Activated CD4-positive, alpha-beta T cell treated with anti-CD3 and anti-CD28 coated beads, Interleukin-2, Interleukin-4, amounts not matched to agents 100 ng/mL and 50 ng/mL, durations not matched to agents 16 hours and 8 hours (primary cell): ENCODE data around the gene MYOG.

Source experiments
- DNase-seq: peaks from one replicate; pipeline ENCODE4 v3.0.0-alpha.2; 2020; ENCODE audit warnings: low spot score

Gene MYOG

DNA sequence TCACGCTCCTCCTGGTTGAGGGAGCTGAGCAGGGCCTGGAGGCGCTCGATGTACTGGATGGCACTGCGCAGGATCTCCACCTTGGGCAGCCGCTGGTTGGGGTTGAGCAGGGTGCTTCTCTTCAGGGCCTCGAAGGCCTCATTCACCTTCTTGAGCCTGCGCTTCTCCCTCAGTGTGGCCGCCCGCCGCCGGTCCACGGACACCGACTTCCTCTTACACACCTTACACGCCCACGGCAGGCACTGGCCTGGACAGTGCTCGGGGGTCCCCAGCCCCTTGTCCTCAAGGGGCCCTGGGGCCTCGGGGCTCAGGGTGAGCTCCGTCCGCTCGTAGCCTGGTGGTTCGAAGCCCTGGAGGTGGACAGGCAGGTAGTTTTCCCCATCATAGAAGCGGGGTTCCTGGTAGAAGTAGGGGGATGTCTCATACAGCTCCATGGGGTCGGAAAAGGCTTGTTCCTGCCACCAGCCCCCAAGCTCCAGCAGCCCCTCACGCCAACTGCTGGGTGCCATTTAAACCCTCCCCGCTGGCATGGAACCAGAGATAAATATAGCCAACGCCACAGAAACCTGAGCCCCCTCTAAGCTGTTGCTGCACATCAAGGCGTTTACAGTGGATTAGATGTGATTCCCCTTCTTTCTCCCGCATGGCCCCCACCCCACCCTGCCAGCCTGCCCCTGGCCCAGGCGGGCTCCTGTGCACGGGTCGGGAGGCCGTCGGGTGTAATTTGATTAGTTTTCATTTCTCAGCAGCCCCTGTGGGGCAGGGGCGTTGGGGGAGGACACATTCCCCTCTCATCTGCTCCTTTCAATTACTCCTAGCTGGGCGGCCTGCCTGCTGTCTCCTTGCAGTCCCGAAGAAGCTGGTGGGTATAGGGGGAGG lies at the start of gene MYOG:
MYOG (minus strand) TSS at position 485 of the 879 bp plus-strand sequence; CDS start at position 434, 51 bp downstream.
- no peak for DNase-seq

- no peak for DNase-seq
Measured at GRCh38 chr1:203133970-203134725, 48.3 kb upstream of the MYOG start.

DNA sequence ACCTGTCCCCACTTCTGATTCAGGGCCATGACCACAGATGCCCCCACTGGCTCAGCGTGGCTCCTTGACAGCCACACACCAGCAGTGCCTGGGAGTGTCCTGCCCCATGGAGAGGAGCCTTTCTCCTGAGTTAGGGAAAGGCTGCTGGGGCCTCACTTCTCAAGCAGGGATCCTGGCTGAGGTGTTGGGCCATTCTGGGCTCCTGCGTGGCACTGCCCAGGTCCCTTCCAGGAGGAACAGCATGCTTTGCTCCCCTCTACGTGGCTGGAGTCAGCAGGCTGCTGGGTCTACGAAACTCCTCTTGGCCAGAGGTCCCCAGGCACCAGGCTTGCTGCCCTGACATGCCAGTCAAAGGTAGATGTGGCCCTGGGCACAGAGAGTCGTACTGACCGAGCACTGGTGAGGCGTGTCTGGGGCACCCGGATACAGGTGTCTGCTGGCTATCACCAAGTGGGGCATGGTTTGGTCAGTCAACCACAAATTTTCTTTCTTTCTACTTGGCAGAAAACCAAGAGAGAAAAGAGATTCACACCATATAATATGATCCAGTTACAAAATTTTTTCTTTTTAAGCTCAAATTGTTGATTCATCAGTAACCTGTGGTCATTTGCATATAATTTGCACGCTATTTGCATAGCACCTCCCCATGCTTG lies 45.9 kb upstream of the MYOG start:
- DNase-seq, result no peak

DNA sequence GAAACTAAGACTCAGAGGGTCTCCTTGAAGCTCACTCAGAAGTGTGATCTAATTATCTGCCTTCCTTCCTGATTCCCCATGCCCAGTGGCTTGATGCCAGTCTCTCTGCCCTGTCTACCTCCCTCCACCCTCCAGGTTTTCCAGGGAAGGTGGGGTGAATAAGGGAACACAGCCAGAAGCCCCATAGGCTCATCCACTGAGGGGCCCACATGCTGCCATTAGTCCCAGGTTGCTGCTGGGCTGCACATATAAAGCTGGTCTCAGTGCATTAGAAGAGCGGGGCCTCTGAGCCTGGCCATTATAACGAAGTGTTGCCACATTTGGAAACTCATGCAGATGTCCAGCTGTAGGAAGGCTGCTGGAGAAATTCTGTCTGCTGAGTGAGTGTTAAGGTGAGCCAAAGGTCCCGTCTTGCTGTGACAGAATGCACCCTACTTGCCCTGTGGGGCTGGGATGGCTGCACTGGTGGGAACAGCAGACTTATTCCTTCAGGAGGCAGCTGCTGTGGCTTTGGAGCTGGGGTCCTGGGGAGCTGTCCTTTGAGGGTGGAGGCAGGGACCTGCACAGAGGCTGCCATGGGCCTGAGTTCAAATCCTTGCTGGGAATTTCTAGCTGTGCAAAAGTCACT lies 44.7 kb upstream of the MYOG start:
- DNase-seq, result no peak

GRCh38 chr1:203129501-203130231 lies 43.9 kb upstream of the MYOG start:
- no peak for DNase-seq

DNA sequence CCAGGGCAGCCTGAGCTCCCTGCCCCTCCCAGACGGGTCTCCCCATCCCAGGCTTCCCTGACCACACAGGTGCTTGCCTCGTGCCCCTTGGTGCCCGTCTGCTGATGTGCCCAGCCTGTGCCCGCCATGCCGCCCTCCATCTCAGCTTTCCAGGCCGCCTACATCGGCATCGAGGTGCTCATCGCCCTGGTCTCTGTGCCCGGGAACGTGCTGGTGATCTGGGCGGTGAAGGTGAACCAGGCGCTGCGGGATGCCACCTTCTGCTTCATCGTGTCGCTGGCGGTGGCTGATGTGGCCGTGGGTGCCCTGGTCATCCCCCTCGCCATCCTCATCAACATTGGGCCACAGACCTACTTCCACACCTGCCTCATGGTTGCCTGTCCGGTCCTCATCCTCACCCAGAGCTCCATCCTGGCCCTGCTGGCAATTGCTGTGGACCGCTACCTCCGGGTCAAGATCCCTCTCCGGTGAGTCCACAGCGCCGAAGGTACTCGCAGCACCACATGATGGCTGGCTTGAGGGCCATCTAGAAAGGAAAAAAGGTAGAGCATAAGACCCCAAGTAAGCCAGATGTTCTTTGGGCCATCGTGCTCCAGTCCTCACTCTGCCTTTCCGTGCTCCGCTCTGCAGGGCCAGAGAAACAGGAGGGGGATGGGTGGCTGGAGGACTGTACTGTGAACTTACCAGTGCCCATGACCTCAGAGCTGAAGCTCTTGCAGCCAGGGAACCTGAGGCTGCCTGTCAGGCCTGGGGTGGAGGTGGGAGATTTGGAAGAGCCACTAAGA lies 43.1 kb upstream of the MYOG start:
- DNase-seq, result no peak

DNA sequence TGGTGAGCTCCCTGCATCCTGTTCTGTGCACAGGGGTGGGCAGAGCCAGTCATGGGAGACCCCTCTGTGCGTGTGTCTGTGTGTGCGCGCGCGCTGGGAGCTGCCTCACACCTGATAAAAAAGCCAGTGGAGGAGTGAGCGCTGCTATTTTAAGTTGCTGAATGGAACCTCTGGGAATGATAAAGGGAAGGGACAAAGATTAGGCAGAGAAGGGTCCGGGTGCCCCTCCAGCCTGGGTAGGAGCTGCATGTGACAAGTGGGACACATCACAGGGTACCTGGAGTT lies 42.6 kb upstream of the MYOG start:
- no peak for DNase-seq

DNA sequence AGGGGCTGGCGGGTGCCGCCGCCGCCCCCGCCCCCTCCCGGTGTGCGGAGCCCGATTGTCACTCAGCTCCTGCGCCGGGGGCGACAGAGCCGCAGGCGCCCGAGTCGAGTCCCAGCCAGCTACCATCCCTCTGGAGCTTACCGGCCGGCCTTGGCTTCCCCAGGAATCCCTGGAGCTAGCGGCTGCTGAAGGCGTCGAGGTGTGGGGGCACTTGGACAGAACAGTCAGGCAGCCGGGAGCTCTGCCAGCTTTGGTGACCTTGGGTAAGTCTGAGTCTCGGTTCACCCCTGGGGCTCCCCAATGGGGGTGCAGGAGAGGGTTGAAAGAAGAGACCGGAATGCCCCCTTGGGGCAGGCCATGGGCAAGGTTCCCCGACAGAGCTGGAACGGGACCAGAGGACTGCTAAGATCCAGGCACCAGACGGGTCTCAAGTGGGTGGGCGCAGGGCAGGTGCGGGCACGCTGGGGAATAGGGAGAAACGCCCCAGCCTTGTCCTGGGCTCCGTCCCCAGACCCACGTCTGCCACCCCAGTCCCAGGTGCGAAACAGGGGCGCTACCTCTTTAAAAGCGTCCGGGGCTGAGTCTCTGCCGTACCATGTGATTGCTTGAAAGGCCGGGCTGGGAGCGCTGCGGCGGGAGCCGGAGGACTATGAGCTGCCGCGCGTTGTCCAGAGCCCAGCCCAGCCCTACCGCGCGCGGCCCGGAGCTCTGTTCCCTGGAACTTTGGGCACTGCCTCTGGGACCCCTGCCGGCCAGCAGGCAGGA lies 42.0 kb upstream of the MYOG start, which contains the start of gene ADORA1:
ADORA1 (plus strand) TSS at position 61 of the 765 bp plus-strand sequence. CDS start 1,116 bp downstream, outside the sequence.
- DNase-seq, result no peak

GRCh38 chr1:203126866-203127665 lies 41.3 kb upstream of the MYOG start:
- no peak for DNase-seq

GRCh38 chr1:203126151-203126865 lies 40.5 kb upstream of the MYOG start:
- no peak for DNase-seq

DNA sequence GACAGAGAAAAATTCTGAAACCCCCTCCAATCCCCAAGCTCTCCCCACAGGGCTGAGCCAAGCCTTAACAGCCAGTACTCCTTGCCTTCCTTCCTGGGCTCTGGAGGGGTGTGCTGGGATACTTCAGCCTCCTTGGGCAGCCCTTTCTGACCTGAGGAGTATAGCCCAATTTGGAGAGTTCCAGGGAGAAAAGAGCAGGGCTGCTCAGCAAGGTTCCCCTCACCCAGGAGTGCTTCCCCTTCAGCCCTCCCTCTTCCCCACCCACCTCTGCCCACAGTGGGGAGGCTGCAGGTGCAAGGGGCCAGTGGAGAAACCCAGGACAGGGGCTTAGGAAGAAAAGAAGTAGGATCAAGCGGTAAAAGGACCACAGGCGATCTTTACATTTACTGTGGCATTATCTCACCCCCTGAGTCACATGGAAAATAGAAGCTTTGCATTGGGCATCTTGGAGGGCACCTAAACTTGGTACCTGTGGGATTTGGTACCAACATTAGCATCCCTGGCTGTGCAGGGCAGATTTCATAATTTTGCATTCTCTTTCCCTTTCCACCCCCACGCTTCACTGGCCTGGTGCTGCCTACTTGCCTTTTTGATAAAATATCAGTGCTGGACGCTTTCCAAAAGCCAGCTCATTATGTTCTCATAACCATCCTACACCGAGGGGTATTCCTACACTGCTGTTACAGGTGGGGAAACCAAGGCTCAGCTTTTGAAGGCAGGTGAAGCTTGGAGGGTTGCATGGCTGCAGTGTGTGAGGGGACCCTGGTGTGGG lies 38.9 kb upstream of the MYOG start:
- DNase-seq, result no peak

- DNase-seq, result no peak
Measured at GRCh38 chr1:203124011-203124410, 38.2 kb upstream of the MYOG start.

GRCh38 chr1:203122159-203122558 lies 36.3 kb upstream of the MYOG start:
- DNase-seq, result no peak

DNA sequence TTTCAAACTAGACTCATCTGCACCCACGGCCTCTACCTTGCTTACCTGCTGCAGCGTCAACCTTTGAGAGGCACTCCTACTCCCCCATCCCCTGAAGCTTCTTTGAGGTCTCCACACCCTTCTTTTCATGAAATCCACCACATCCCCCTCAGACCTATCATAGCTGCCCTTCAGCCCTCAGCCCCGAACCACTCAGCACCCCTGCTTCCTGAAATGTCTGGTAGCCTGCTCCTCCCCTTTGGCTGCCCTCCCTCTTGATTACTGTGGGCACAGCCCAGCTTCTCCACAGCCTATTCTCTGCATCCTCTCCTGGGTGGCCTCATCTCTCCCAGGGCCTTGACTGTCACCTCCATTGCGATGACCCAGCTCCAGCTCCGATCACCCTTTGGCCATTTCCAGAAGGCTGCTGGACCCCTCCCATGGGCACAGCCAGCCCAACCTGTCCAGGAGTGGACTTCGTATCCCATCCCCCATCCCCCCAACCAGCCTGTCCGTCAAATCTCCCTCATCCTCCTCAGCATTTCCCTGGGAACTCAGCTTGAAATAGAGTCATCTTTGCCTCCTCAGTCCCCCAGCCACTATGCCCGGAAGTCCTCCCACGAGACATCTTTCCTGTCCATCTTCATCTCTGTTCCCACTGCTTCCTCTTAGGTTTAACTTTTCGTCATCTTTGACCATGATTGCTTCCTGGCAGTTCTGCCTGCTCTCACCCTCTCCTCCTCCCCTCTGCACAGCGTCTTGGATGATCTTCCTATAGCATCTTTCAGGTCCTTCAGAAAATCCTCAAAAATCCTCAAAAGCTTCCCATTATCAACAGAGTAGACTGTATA lies 35.6 kb upstream of the MYOG start:
- no peak for DNase-seq

DNA sequence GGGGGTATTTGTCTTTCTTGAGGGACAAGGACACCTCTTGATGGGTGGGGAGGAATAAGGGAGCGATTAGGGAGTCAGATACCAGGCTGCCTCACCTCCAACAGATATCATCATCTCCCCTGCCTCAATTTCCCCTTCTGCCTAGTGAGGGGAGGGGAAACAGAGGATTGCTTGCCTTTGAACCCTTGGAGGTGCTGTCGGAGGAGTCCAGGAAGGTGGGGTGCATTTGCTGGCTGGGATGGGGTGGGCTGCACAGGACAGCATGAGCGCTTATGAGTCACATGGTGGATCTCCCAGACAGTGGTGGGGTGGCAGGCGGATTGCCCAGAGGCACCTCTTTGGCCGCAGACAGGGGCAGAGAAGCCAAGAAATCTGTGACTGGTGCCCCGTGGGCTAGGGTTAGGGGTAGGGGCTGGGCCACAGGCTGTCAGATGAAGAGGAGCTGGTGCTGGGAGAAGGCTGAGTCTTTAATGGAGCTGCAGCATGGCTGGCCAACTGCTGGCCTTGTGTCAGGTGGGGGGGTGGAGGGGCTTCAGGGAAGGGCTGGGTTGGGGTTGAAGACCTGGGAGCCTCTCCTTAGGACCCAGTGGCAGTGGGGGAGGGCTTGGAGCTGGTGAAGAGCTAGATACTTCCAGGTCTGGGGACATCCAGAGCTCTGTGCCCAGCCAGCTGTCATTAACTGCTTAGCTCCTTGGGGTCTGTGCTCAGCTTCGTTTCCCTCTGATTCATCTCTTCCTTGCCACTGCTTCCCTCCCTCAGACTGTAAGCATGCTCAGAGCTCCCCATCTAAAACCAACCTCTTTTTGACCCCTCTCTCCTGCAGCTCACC lies 34.7 kb upstream of the MYOG start:
- DNase-seq, result no peak
